IgD-negative memory B cell (primary cell): Measurements from ENCODE around the gene UNC5B. TPM values are rescaled to one million over a fixed set of nuclear protein-coding genes. Genes with fewer than 3 reads are reported as not detected.
A peak's percentile ranks its signal among the peaks of the same experiment; 100 is the strongest.

Experiments used
- H3K27ac Mint-ChIP-seq, 3 donors: one replicate each; pipeline ENCODE4 v1.8.0; 2020 to 2022; ENCODE audit warnings: mild to moderate bottlenecking in 3 of 3, mixed read lengths in 3 of 3, moderate library complexity in 1 of 3
- H3K27me3 Mint-ChIP-seq: one replicate; pipeline ENCODE4 v1.8.0; 2021; ENCODE audit warnings: mixed read lengths
- H3K36me3 Mint-ChIP-seq: one replicate; pipeline ENCODE4 v1.8.0; 2020; ENCODE audit warnings: mild to moderate bottlenecking, mixed read lengths
- H3K4me1 Mint-ChIP-seq, 3 donors: one replicate each; pipeline ENCODE4 v1.8.0; 2020 to 2022; ENCODE audit warnings: mixed read lengths in 3 of 3, mild to moderate bottlenecking in 1 of 3
- H3K4me3 Mint-ChIP-seq, 4 donors: one replicate each; pipeline ENCODE4 v1.8.0; 2020 to 2022; ENCODE audit warnings: mild to moderate bottlenecking in 4 of 4, mixed read lengths in 4 of 4, moderate library complexity in 3 of 4
- H3K9me3 Mint-ChIP-seq, 3 donors: one replicate each; pipeline ENCODE4 v1.8.0; 2020 to 2021; ENCODE audit warnings: mixed read lengths in 3 of 3, mild to moderate bottlenecking in 1 of 3
- polyA plus RNA-seq: library from polyadenylated mRNA; unstranded; fragments of 300-500 nt; fragmentation: Illumina TruSeq; gene quantifications from one replicate; pipeline ENCODE4 v1.2.3, GENCODE V29; 2021

Gene UNC5B
- polyA plus RNA-seq, 1 donor from 2014 or later: not detected

DNA sequence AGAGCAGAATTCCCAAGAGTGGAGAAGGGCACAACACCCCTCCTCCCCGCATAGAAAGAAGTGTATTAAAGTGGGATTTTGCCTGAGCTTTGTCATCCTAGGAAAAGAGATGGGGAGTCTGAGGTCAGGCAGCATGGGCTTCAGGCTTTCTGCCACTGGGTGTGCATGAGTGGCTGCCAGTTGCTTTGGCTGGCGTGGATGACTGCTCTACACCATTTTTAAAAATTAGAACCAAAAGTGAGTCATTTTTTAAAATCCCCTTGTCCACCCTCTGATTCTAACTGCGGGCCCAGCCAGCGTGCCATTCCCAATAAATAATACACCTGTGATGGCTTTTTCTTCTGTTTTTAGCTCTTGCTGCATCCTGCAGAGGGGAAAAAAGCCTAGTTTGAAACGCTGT, 120.1 kb downstream of the UNC5B start:
- H3K4me1 Mint-ChIP-seq: peaks cover 5 to 16% (median 7%) of the 10 kb centered on the region in 3 donors
- no peak overlapping the region for H3K27ac Mint-ChIP-seq
- no peaks in the 10 kb centered on the region for H3K27me3 Mint-ChIP-seq
- no peak overlapping the region for H3K4me3 Mint-ChIP-seq
- H3K36me3 Mint-ChIP-seq: peaks cover 3% of the 10 kb centered on the region
- no peaks in the 10 kb centered on the region for H3K9me3 Mint-ChIP-seq

DNA sequence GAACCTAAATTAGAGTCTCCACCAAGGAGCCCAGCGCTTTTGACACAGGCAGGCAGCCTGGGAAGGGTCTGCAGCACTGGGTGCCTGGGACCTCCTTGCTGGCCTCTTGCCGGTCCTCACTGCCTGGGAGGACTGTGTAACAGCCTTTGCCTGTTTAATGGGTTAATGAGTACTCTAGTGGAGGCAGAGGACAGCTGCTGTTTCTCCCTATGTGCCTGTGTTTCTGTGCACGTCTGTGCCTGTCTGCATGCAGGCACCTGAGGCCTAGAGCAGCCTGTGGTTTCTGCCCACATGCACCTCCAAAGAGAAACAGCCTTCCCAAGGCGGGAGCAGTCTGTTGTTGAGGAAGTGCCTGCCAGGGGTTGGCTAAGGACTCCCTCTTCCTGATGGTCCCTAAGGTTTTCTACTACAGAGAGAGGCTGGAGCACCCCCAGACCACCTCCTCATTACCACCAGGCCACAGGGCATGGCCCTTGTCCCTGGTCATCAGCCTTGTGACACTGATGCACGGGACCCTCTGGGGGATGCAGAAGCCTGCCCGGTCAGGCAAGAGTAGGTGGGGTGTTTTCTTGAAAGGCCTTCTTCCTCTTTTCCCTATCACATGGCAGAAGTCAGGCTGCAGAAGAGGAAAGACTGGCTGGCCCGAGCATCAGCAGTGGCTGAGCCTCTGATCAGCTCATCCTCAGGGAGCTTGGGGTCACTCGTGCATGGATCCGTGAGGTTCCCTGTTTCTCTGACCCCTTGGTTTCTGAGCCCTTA, 120.9 kb downstream of the UNC5B start:
- H3K9me3 Mint-ChIP-seq: no peaks in the 10 kb centered on the region
- no peaks in the 10 kb centered on the region for H3K27me3 Mint-ChIP-seq
- H3K4me3 Mint-ChIP-seq: no peak overlapping the region
- peaks cover 5 to 16% (median 7%) of the 10 kb centered on the region in 3 donors for H3K4me1 Mint-ChIP-seq
- H3K36me3 Mint-ChIP-seq: peaks cover 3% of the 10 kb centered on the region
- peak overlapping the region in 1 of 3 donors; percentile 53 for H3K27ac Mint-ChIP-seq

- H3K27ac Mint-ChIP-seq: no peak overlapping the region
- H3K36me3 Mint-ChIP-seq: peaks cover 3% of the 10 kb centered on the region
- H3K27me3 Mint-ChIP-seq: no peaks in the 10 kb centered on the region
- no peaks in the 10 kb centered on the region for H3K9me3 Mint-ChIP-seq
- H3K4me1 Mint-ChIP-seq: peaks cover 5 to 16% (median 7%) of the 10 kb centered on the region in 3 donors
- H3K4me3 Mint-ChIP-seq: peak overlapping the region in 1 of 4 donors; percentile 22
Measured at GRCh38 chr10:71334221-71334791, 121.9 kb downstream of the UNC5B start.

- Mint-ChIP-seq H3K4me1 (peaks cover 5 to 16% (median 7%) of the 10 kb centered on the region in 3 donors), H3K9me3 (no peaks in the 10 kb centered on the region), H3K36me3 (peaks cover 3% of the 10 kb centered on the region), H3K27ac (no peak overlapping the region), H3K4me3 (no peak overlapping the region), H3K27me3 (no peaks in the 10 kb centered on the region)
Measured at GRCh38 chr10:71335173-71335708, 122.9 kb downstream of the UNC5B start.

GRCh38 chr10:71336632-71337031, 124.3 kb downstream of the UNC5B start:
- H3K36me3 Mint-ChIP-seq: peaks cover 3% of the 10 kb centered on the region
- no peaks in the 10 kb centered on the region for H3K9me3 Mint-ChIP-seq
- H3K4me1 Mint-ChIP-seq: peaks cover 5 to 12% (median 7%) of the 10 kb centered on the region in 3 donors
- no peak overlapping the region for H3K4me3 Mint-ChIP-seq
- H3K27me3 Mint-ChIP-seq: no peaks in the 10 kb centered on the region
- H3K27ac Mint-ChIP-seq: no peak overlapping the region

DNA sequence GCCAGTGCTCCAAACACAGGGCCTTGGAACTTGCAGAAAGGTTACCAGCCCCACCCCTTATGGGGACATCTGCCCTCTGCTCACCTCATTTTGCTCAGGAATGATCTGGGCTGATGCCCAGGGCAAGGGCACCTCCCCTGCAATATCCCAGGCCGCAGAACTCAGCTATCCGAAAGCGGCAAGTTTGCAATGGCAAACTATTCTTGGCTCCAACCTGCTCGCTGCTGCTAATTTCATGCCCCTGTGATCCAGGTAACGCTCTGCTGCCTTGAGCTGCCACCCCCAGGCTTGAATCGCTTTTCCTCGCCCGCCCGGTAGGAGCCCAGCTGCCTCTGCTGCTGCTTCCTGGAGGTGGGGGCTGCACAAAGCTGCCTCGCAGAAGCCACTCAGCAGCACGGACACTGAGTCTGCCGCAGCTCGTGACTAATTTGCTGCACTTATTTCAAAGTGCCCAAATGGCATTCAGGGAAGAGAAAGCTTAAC, 124.9 kb downstream of the UNC5B start:
- no peak overlapping the region for H3K4me3 Mint-ChIP-seq
- H3K9me3 Mint-ChIP-seq: no peaks in the 10 kb centered on the region
- H3K27ac Mint-ChIP-seq: no peak overlapping the region
- peaks cover 3% of the 10 kb centered on the region for H3K36me3 Mint-ChIP-seq
- peaks cover 5 to 12% (median 7%) of the 10 kb centered on the region in 3 donors for H3K4me1 Mint-ChIP-seq
- H3K27me3 Mint-ChIP-seq: no peaks in the 10 kb centered on the region

GRCh38 chr10:71338728-71339495, 126.5 kb downstream of the UNC5B start:
- Mint-ChIP-seq H3K27ac (no peak overlapping the region), H3K36me3 (peaks cover 3% of the 10 kb centered on the region), H3K4me1 (peaks cover 0 to 5% (median 0%) of the 10 kb centered on the region in 3 donors), H3K27me3 (no peaks in the 10 kb centered on the region), H3K9me3 (no peaks in the 10 kb centered on the region), H3K4me3 (no peak overlapping the region)

- H3K4me3 Mint-ChIP-seq: no peak overlapping the region
- peaks cover 0 to 4% (median 0%) of the 10 kb centered on the region in 3 donors for H3K4me1 Mint-ChIP-seq
- H3K9me3 Mint-ChIP-seq: no peaks in the 10 kb centered on the region
- peaks cover under 1% of the 10 kb centered on the region for H3K36me3 Mint-ChIP-seq
- no peaks in the 10 kb centered on the region for H3K27me3 Mint-ChIP-seq
- peak overlapping the region in 1 of 3 donors; percentile 39 for H3K27ac Mint-ChIP-seq
Measured at GRCh38 chr10:71339796-71340589, 127.6 kb downstream of the UNC5B start.

DNA sequence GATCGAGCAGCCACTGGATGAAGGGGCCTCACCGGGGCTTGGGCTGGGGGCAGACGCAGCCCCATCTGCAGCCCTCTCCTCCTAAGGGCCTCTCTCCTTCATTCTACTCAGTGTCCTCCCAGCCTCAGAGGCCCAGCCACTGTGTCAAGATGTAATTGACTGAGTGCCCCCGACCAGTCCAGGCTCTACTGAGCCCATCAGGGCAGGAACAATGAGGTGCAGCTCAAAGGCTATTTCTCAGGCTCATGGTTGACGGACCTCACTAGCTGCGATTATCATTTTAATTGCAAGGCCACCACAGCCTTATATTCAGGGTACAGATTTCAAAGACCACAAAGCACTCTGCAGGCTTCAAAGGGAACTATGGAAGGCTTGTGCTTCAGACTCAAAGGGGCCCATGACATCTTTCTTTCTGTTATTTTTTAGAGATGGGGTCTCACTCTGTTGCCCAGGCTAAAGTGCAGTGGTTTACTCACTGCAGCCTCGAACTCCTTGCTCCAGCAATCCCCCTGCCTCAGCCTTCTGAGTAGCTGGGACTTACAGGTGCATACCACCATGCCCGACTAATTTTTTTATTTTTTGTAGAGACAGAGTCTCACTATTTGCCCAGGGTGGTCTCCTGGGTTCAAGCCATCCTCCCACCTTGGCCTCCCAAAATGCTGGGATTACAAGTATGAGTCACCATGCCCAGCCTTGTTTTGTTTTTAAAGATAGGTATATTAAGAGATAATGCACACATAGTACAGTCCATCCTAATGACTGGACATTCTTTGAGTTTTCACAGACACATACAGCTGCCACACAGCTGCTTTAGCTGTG, 130.4 kb downstream of the UNC5B start:
- H3K27ac Mint-ChIP-seq: no peak overlapping the region
- H3K4me3 Mint-ChIP-seq: no peak overlapping the region
- H3K4me1 Mint-ChIP-seq: no peaks in the 10 kb centered on the region
- no peaks in the 10 kb centered on the region for H3K9me3 Mint-ChIP-seq
- no peaks in the 10 kb centered on the region for H3K36me3 Mint-ChIP-seq
- H3K27me3 Mint-ChIP-seq: no peaks in the 10 kb centered on the region

- no peak overlapping the region for H3K27ac Mint-ChIP-seq
Measured at GRCh38 chr10:71343392-71343773, 131.0 kb downstream of the UNC5B start.

DNA sequence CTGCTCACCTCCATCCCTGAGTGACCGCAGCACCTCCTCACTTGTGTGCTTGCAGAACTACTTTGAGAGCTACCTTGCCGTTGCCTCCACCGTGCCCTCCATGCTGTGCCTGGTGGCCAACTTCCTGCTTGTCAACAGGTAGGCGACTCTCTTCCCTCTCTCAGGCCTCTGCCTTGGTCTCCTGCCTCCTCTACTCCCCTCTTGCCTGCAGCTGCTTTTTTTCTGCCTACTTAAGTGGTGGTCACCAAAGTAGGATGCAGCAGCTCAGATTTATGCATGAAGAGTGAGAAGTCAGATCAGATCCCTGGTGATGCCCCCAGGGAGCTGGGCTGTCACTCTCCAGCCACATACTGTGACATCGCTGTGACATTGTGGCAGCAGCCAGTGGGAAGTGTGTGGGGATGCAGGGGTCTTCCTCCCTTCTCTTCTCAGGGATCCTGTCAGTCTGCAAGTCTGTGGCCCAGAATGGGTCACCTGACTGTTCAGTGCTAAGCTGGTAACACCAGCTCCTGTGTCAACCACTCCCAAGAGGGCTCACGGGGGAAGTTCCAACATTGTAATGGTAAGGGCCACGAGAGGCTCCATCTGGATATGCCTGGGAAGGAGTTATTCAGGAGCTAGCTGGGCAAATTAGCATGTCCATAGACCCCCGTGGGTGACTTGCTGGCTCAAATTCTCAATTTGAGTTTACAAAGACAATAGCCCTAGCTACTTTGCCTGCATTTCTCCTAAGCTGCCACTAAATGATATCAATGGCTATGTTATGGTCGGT, 132.0 kb downstream of the UNC5B start:
- no peak overlapping the region for H3K4me3 Mint-ChIP-seq
- H3K4me1 Mint-ChIP-seq: no peaks in the 10 kb centered on the region
- H3K36me3 Mint-ChIP-seq: peaks cover 2% of the 10 kb centered on the region
- no peak overlapping the region for H3K27ac Mint-ChIP-seq
- H3K9me3 Mint-ChIP-seq: no peaks in the 10 kb centered on the region
- no peaks in the 10 kb centered on the region for H3K27me3 Mint-ChIP-seq

More at GRCh38 chr10:71343392-71343773, 131.0 kb downstream of the UNC5B start:
- no peaks in the 10 kb centered on the region for H3K4me1 Mint-ChIP-seq
- H3K36me3 Mint-ChIP-seq: no peaks in the 10 kb centered on the region
- H3K27me3 Mint-ChIP-seq: no peaks in the 10 kb centered on the region
- H3K9me3 Mint-ChIP-seq: no peaks in the 10 kb centered on the region
- no peak overlapping the region for H3K4me3 Mint-ChIP-seq

- no peak overlapping the region for H3K27ac Mint-ChIP-seq
Measured at GRCh38 chr10:71344993-71345480, 132.7 kb downstream of the UNC5B start.

DNA sequence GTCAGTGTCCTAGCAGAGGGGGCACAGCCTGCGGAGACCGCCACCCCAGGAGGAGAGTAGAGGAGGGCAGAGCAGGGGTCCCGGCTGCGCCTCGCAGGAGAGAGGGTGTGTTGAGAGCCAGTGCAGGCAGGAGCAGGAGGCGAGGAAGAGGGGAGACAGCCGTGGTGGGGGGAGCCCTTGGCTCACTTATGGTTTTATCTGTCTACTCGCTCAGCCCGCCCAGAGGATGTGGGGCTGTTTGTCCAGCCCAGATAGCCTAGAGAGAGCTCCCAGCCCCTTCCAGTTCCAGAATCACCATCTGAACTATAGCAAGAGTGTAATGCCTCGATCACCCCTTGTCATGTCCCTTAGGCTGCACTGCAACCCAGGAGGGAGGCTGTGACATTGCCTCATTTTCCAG, 133.3 kb downstream of the UNC5B start:
- H3K27ac Mint-ChIP-seq: no peak overlapping the region
- H3K4me3 Mint-ChIP-seq: no peak overlapping the region
- peaks cover 0 to 1% (median 0%) of the 10 kb centered on the region in 3 donors for H3K4me1 Mint-ChIP-seq
- H3K27me3 Mint-ChIP-seq: no peaks in the 10 kb centered on the region
- peaks cover 3% of the 10 kb centered on the region for H3K36me3 Mint-ChIP-seq
- H3K9me3 Mint-ChIP-seq: no peaks in the 10 kb centered on the region

More at GRCh38 chr10:71344993-71345480, 132.7 kb downstream of the UNC5B start:
- Mint-ChIP-seq H3K9me3 (no peaks in the 10 kb centered on the region), H3K4me1 (peaks cover 0 to 1% (median 0%) of the 10 kb centered on the region in 3 donors), H3K4me3 (no peak overlapping the region), H3K27me3 (no peaks in the 10 kb centered on the region), H3K36me3 (peaks cover 3% of the 10 kb centered on the region)
